K562 (cell line): Measurements from ENCODE around the gene ABCA7. TPM values are rescaled to one million over a fixed set of nuclear protein-coding genes. Genes with fewer than 3 reads are reported as not detected.

Experiments
- CBFA2T3 ChIP-seq: fragments of 450-650 bp; IDR thresholded peaks from 2 replicates; pipeline ENCODE4 v1.6.1; 2017
- CREM ChIP-seq: IDR thresholded peaks from 2 replicates; pipeline ENCODE4 v1.6.1; 2014; ENCODE audit warnings: antibody characterized with exemption, low read depth
- DPF2 ChIP-seq: fragments of 450-650 bp; IDR thresholded peaks from 2 replicates; pipeline ENCODE4 v1.6.1; 2016
- HDAC2 ChIP-seq: fragments of 450-650 bp; IDR thresholded peaks from 2 replicates; pipeline ENCODE4 v1.6.1; 2016; ENCODE audit warnings: mild to moderate bottlenecking
- MTA2 ChIP-seq: fragments of 450-650 bp; IDR thresholded peaks from 2 replicates; pipeline ENCODE4 v1.6.1; 2016; ENCODE audit warnings: low read depth
- MXI1 ChIP-seq: IDR thresholded peaks from 2 replicates; pipeline ENCODE4 v1.6.1; 2011; ENCODE audit warnings: low read depth, mild to moderate bottlenecking, improper control_type of control experiment, low read length
- NFE2 ChIP-seq: IDR thresholded peaks from 2 replicates; pipeline ENCODE4 v1.6.1; 2014; ENCODE audit warnings: antibody characterized with exemption, low read depth
- NFIC ChIP-seq: fragments of 450-650 bp; IDR thresholded peaks from 2 replicates; pipeline ENCODE4 v1.6.1; 2017; ENCODE audit warnings: mild to moderate bottlenecking, inconsistent platforms
- SMARCA4 ChIP-seq: fragments of 450-650 bp; IDR thresholded peaks from 2 replicates; pipeline ENCODE4 v1.6.1; 2016
- polyA plus RNA-seq, 8 experiments: library from polyadenylated mRNA; depleted of rRNA in 4 of 8; stranded (reverse) in 5 of 8; unstranded in 3 of 8; fragments of >200 nt; fragmentation: Nextera tagmentation in 2 of 8; fragmentation: Illumina TruSeq in 1 of 8; extraction: Ambion mirVana in 2 of 8; extraction: Trizol in 1 of 8; gene quantifications; 2 replicates each; pipeline versions ENCODE4 v1.2.1 to v1.2.3, GENCODE V29; 2011 to 2014; ENCODE audit warnings: inconsistent platforms in 1 of 8, missing spikeins in 1 of 8
- total RNA-seq, 7 experiments: library from RNA; depleted of rRNA in 6 of 7; stranded (reverse); fragments of >200 nt in 6 of 7; fragmentation: Illumina TruSeq in 2 of 7; extraction: Trizol in 2 of 7; gene quantifications; 2 replicates each; pipeline versions ENCODE4 v1.2.1 to v1.2.3, GENCODE V29; 2011 to 2021; ENCODE audit warnings: low replicate concordance in 1 of 7
- TF ChIP-seq, protein P1 (sequence below), 2 experiments: fragments of 450-650 bp; conservative IDR thresholded peaks; 2 replicates each; pipeline ENCODE4 v1.6.1; 2017; ENCODE audit warnings: mild to moderate bottlenecking in 2 of 2, moderate library complexity in 2 of 2
- TF ChIP-seq, protein P2 (sequence below): fragments of 450-650 bp; IDR thresholded peaks from 2 replicates; pipeline ENCODE4 v1.6.1; 2016

ABCA7 gene
- total and polyA plus RNA-seq, 9 of the 15 experiments (the other 6 are each of a cell fraction or from before 2014, with no cell fraction given) = 2.3 to 96.1 (median 31.2) TPM

DNA sequence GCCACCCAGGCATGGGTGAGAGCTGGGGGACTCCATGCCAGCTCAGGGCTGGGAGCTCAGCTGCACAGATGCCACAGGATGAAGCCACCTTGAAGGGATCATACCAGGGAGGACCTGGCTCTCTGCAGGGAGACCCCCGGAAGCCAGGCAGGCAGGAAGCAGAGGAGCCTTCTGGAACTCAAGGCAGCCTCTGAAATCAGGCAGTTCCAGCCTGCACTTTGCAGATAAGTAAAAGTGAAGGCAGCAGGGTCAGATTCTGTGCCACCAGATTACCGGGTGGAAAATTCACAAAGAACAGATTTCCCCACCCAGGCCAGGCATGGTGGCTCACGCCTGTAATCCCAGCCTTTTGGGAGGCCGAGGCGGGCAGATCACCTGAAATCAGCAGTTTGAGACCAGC, 21.5 kb upstream of the ABCA7 start (continued):
- 0 out of 2 replicates have a peak, but pooled peaks have one; percentile 35 for TF ChIP-seq DPF2
- TF ChIP-seq HDAC2 = peak; percentile 94
- TF ChIP-seq SMARCA4 = peak; percentile 49; the same call in 1 of the 2 replicates
- TF ChIP-seq, protein P1, sequence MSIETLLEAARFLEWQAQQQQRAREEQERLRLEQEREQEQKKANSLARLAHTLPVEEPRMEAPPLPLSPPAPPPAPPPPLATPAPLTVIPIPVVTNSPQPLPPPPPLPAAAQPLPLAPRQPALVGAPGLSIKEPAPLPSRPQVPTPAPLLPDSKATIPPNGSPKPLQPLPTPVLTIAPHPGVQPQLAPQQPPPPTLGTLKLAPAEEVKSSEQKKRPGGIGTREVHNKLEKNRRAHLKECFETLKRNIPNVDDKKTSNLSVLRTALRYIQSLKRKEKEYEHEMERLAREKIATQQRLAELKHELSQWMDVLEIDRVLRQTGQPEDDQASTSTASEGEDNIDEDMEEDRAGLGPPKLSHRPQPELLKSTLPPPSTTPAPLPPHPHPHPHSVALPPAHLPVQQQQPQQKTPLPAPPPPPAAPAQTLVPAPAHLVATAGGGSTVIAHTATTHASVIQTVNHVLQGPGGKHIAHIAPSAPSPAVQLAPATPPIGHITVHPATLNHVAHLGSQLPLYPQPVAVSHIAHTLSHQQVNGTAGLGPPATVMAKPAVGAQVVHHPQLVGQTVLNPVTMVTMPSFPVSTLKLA (conservative IDR thresholded peaks at IDR 0.05) = peak in 1 of 2 experiments; percentile 51; a peak in 1 of 4 replicates
- 0 out of 2 replicates have a peak, but pooled peaks have one; percentile 11 for TF ChIP-seq CREM
- TF ChIP-seq MXI1 = peak; percentile 9; the same call in 1 of the 2 replicates
- TF ChIP-seq NFE2 = no peak
- peak; percentile 40; the same call in 1 of the 2 replicates for TF ChIP-seq NFIC
- TF ChIP-seq MTA2 = peak; percentile 55; the same call in 1 of the 2 replicates
- peak; percentile 92 for TF ChIP-seq CBFA2T3
- TF ChIP-seq, protein P2, sequence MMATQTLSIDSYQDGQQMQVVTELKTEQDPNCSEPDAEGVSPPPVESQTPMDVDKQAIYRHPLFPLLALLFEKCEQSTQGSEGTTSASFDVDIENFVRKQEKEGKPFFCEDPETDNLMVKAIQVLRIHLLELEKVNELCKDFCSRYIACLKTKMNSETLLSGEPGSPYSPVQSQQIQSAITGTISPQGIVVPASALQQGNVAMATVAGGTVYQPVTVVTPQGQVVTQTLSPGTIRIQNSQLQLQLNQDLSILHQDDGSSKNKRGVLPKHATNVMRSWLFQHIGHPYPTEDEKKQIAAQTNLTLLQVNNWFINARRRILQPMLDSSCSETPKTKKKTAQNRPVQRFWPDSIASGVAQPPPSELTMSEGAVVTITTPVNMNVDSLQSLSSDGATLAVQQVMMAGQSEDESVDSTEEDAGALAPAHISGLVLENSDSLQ = no peak
